GM20000 (cell line): ENCODE data around the gene CLIC4.

Experiments used
- DNase-seq: peaks from one replicate; pipeline ENCODE4 v3.0.0; 2012; ENCODE audit warnings: low spot score
- TF ChIP-seq, protein P1 (sequence below): IDR thresholded peaks from 2 replicates; pipeline ENCODE4 v1.5.1; 2012; ENCODE audit warnings: mild to moderate bottlenecking, control low read depth; ENCODE audit errors: extremely low read depth, missing control alignments

Gene CLIC4

DNA sequence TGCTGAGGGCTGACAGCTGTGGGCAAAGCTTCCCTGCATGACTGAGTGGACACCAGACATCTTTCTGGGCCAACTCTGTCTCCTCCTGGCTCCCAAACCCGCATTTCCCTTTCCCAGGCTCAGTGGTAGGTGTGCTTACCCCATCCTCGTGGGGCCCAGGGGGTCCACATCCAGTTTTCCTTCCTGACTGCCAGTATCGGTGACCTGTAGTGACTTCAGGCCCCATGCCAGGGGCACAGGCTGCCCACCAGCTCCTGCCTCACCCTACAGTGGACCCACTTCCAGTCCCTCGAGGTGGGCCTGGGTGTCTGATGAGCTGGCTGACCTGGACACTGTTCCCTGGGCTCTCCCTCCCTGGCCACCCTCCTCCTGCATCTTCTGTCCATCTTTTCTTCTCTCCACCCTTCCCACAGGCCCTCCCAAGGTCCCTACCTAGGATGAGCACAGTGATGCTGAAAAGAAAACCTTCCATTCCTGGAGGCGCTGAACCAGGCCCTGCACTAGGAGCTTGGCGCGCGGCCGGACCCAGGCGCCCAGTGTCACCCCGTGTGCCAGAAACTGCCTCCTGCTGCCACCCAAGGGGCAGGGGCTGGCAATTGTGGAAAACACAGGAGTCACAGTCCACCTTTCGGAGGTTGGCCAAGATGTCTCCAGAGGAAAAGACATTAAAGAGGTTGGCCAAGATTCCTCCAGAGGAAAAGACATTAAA, 117.7 kb downstream of the CLIC4 start:
- DNase-seq = no peak
- TF ChIP-seq, protein P1, sequence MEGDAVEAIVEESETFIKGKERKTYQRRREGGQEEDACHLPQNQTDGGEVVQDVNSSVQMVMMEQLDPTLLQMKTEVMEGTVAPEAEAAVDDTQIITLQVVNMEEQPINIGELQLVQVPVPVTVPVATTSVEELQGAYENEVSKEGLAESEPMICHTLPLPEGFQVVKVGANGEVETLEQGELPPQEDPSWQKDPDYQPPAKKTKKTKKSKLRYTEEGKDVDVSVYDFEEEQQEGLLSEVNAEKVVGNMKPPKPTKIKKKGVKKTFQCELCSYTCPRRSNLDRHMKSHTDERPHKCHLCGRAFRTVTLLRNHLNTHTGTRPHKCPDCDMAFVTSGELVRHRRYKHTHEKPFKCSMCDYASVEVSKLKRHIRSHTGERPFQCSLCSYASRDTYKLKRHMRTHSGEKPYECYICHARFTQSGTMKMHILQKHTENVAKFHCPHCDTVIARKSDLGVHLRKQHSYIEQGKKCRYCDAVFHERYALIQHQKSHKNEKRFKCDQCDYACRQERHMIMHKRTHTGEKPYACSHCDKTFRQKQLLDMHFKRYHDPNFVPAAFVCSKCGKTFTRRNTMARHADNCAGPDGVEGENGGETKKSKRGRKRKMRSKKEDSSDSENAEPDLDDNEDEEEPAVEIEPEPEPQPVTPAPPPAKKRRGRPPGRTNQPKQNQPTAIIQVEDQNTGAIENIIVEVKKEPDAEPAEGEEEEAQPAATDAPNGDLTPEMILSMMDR = no peak

DNA sequence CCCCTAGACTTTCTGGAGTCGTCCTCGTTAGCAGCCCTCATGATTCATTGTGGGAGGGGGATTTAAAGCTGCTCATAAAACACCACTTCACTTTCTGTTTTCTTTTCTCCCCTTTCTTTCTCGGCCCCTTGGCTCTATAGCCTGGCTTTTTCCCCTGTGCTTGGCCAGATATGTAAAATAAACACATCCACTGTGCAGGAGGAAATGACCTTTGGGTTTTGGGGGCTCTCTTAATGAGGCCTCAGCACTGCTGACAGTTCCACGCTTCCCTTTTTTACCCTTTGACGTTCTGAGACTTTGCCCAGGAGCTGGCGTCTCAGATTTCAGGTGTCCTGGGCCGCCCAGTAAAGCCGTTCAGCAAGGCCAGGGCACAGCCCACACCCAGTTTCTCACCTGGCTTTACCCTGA, 119.1 kb downstream of the CLIC4 start:
- DNase-seq = no peak
- TF ChIP-seq, protein P1 = no peak

DNA sequence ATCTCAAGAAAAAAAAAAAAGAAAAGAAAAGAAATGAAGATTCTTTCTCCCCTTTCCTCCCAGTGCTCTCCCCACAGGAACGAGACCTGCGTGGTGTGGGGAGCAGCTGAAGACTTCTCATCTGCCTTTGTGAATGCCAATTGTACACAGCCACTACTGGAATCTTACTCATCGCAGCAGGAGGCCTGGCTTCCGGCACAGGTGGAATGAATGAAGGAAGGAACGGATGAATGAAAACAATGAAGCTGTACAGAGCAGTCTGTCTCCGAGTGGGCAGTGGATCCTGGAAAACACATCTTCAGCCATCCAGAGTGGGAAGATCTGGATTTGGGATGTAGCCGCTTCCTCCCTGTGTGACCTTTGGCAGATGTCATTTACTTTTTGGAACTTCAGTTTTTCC, 119.9 kb downstream of the CLIC4 start:
- TF ChIP-seq, protein P1 = no peak
- no peak for DNase-seq

DNA sequence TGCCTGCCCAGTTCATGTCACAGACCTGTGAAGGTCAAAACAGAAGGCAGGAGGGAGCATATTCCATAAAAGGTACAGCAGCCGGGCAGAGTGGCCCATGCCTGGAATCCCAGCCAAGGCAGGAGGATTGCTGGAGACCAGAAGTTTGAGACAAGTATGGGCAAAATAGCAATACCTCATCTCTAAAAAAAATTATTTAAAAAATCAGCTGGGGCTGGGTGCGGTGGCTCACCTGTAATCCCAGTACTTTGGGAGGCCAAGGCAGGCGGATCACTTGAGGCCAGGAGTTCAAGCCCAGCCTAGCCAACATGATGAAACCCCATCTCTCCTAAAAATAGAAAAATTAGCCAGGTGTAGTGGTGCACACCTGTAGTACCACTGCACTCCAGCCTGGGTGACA, 120.3 kb downstream of the CLIC4 start:
- TF ChIP-seq, protein P1 = no peak
- DNase-seq = no peak

DNA sequence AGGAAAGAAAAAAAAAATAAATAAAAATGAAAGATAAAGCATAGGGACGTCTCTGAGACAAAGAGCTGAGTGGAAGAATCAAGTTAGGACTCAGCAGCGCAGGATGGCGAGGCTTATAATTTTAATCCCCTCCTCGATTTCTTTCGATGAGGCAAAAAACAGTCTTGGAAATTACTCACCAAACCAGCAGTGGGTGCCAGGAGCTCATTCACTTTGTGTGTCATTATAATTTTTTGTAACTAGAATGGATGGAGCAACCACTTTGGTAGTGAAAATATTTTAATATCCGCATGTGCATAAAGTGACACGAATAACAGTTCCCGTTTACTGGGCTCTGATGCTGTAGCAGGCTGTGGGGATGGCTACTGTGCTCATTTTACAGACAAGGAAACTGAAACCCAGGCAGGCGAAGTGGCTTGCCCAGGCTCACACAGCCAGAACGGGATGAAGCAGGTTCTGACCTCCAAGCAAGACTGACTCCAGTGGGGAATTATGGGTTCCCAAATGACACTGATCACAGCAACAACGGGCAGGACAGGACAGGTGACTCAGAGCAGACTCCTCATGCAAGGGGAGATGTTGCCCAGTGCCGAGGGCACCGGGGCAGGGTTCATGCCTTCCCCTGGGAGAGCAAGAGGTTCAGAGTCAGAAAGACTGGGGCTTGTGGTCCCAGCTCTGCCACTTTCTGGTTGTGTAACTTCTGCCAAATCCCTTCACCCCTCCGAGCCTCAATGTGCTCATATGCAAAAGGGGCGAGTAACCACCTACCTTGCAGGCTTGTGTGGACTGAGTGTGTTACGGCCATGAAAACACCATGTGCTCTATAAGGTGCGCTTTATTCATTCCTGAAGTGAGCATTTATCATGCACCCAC, 121.2 kb downstream of the CLIC4 start:
- TF ChIP-seq, protein P1 = no peak
- DNase-seq = no peak

DNA sequence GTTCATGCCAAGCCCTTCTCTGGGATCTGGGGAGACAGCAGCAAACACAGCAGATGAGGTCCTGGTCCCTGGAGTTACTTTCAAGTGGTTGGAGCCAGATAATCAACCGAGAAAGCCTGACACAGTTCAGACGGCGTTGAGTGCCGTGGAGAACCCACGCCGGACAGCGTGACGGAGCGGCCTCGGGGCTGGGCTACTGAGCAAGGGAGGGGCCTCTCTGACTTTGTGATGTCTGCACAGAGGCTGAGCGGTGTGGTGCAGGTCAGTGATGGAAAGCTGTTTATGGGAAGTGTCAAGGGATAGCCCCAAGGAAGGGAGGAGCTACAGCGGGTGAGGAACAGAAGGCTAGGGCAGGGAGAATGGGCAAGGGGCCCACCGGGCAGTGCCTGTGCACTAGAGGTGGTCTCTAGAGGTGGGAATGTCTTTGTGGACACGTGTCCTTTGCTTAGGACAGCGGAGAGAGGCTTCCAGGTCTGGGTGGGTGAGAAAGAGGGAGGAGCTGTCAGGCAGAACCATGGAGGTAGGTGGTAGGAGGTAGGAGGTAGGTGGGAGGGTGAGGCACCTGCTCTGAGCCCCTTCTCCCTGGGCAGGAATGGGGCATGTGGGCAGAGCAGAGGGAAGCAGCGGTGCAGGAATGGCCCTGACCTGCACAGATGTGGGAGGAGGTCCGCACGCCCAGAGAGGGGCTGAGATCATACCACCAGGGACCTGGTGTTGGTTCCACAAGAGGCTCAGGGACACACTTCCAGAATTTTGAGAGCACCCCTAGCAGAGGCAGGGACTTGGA, 122.0 kb downstream of the CLIC4 start:
- no peak for DNase-seq
- TF ChIP-seq, protein P1 = no peak
